Gastroesophageal sphincter (tissue), 4 donors: ENCODE results near the gene CEP104. TPM values are rescaled to one million over a fixed set of nuclear protein-coding genes. Genes with fewer than 3 reads are reported as not detected.

Experiments
- ATAC-seq: fragments of 150-250 bp; one replicate; pipeline ENCODE4 v1.9.1; 2016; ENCODE audit warnings: mild to moderate bottlenecking, moderate library complexity
- H3K27ac ChIP-seq, 4 donors: fragments of 200-600 bp; sonication (generic) in 3 of 4; 1 replicate in 3 of 4; 2 replicates in 1 of 4; pipeline ENCODE4 v1.5.1; 2016 to 2019
- H3K27me3 ChIP-seq: fragments of 200-600 bp; sonication (generic); one replicate; pipeline ENCODE4 v1.5.1; 2019
- H3K36me3 ChIP-seq, 2 donors: fragments of 200-600 bp; sonication (generic); one replicate each; pipeline ENCODE4 v1.5.1; 2019; ENCODE audit warnings: control low read depth in 1 of 2
- H3K4me1 ChIP-seq, 3 donors: fragments of 200-600 bp; sonication (generic); 1 replicate in 2 of 3; 2 replicates in 1 of 3; pipeline ENCODE4 v1.5.1; 2016 to 2019; ENCODE audit warnings: control low read depth in 2 of 3
- H3K4me3 ChIP-seq, 2 donors: fragments of 200-600 bp; sonication (generic); one replicate each; pipeline ENCODE4 v1.5.1; 2019; ENCODE audit warnings: mild to moderate bottlenecking in 1 of 2, moderate library complexity in 1 of 2
- H3K9me3 ChIP-seq, 3 donors: fragments of 200-600 bp; sonication (generic); one replicate each; pipeline ENCODE4 v1.5.1; 2017 to 2019; ENCODE audit warnings: control low read depth in 2 of 3
- CTCF ChIP-seq, 4 experiments: fragments of 200-600 bp in 2 of 4; fragments of 450-650 bp in 2 of 4; sonication (generic) in 1 of 4; IDR thresholded peaks; one replicate each; pipeline ENCODE4 v1.5.1; 2017 to 2019; ENCODE audit warnings: antibody characterized with exemption in 4 of 4, mild to moderate bottlenecking in 2 of 4, moderate library complexity in 2 of 4
- EP300 ChIP-seq: sonication (generic); formaldehyde crosslinking; IDR thresholded peaks from one replicate; pipeline ENCODE4 v1.6.1; 2017; ENCODE audit warnings: antibody characterized with exemption, mild to moderate bottlenecking
- POLR2A ChIP-seq, 2 donors: fragments of 450-650 bp; IDR thresholded peaks; one replicate each; pipeline ENCODE4 v1.6.1; 2017; ENCODE audit warnings: antibody characterized with exemption in 2 of 2, mild to moderate bottlenecking in 2 of 2, moderate library complexity in 1 of 2
- POLR2AphosphoS5 ChIP-seq: sonication (generic); formaldehyde crosslinking; IDR thresholded peaks from one replicate; pipeline ENCODE4 v1.6.1; 2017; ENCODE audit warnings: antibody characterized with exemption
- WGBS, 2 donors: methylation state at CpG; one replicate each; pipeline ENCODE4 v1.1.5; 2018; ENCODE audit warnings: low coverage in 1 of 2; 5-methylcytosine and 5-hydroxymethylcytosine counted together
- total RNA-seq, 4 donors: library from RNA; depleted of rRNA; stranded (reverse); fragments of >200 nt; gene quantifications; one replicate each; pipeline ENCODE4 v1.1.0, GENCODE V29; 2016

CEP104 gene
- total RNA-seq, 4 donors from 2014 or later = 29.3 to 78.2 (median 41.8) TPM

- no peak for TF ChIP-seq EP300
- TF ChIP-seq POLR2AphosphoS5 = no peak
- TF ChIP-seq POLR2A (IDR thresholded peaks at IDR 0.05) = no peak
- no peak for TF ChIP-seq CTCF (IDR thresholded peaks at IDR 0.05)
- ATAC-seq = no peak
- whole genome bisulfite sequencing, 2 donors = 93% methylated on average over 3 to 4 of the region's 4 CpGs
Observed at GRCh38 chr1:3904843-3905185, 47.8 kb upstream of the CEP104 start.

GRCh38 chr1:3904006-3904842 lies 47.2 kb upstream of the CEP104 start:
- Histone ChIP-seq H3K27ac (no peak overlapping the region), H3K27me3 (no peaks in the 10 kb centered on the region), H3K4me1 (peaks cover 0 to 13% (median 5%) of the 10 kb centered on the region in 3 donors), H3K4me3 (no peak overlapping the region), H3K36me3 (no peaks in the 10 kb centered on the region), H3K9me3 (no peaks in the 10 kb centered on the region)
- 72 to 80% methylated on average over 4 to 5 of the region's 24 CpGs for whole genome bisulfite sequencing, 2 donors
- no peak for ATAC-seq
- no peak for TF ChIP-seq CTCF (IDR thresholded peaks at IDR 0.05)

More at GRCh38 chr1:3904843-3905185, 47.8 kb upstream of the CEP104 start:
- peaks cover 0 to 7% (median 3%) of the 10 kb centered on the region in 3 donors for H3K4me1 ChIP-seq
- peaks cover 4% of the 10 kb centered on the region for H3K27me3 ChIP-seq
- no peak overlapping the region for H3K27ac ChIP-seq
- no peaks in the 10 kb centered on the region for H3K36me3 ChIP-seq
- no peak overlapping the region for H3K4me3 ChIP-seq
- no peaks in the 10 kb centered on the region for H3K9me3 ChIP-seq

- ATAC-seq = no peak
- 65 to 79% methylated on average over 6 to 9 of the region's 16 CpGs for WGBS, 2 donors
- no peak for TF ChIP-seq CTCF (IDR thresholded peaks at IDR 0.05)
- TF ChIP-seq POLR2A (IDR thresholded peaks at IDR 0.05) = no peak
- TF ChIP-seq POLR2AphosphoS5 = no peak
- TF ChIP-seq EP300 = no peak
Observed at GRCh38 chr1:3903141-3904005, 46.4 kb upstream of the CEP104 start.

GRCh38 chr1:3902571-3903091 lies 45.6 kb upstream of the CEP104 start:
- H3K9me3 ChIP-seq = peaks cover 0 to 9% (median 0%) of the 10 kb centered on the region in 3 donors
- H3K27me3 ChIP-seq = no peaks in the 10 kb centered on the region
- no peak overlapping the region for H3K4me3 ChIP-seq
- WGBS, 2 donors = 39 to 59% methylated on average over 8 of the region's 10 CpGs
- H3K4me1 ChIP-seq = peaks cover 0 to 15% (median 7%) of the 10 kb centered on the region in 3 donors
- TF ChIP-seq POLR2A (IDR thresholded peaks at IDR 0.05) (no peak), POLR2AphosphoS5 (no peak), EP300 (no peak), CTCF (IDR thresholded peaks at IDR 0.05) (no peak)
- H3K36me3 ChIP-seq = no peaks in the 10 kb centered on the region
- no peak overlapping the region for H3K27ac ChIP-seq
- ATAC-seq = no peak

More at GRCh38 chr1:3903141-3904005, 46.4 kb upstream of the CEP104 start:
- no peaks in the 10 kb centered on the region for H3K27me3 ChIP-seq
- H3K9me3 ChIP-seq = peaks cover 0 to 1% (median 0%) of the 10 kb centered on the region in 3 donors
- no peak overlapping the region for H3K27ac ChIP-seq
- no peaks in the 10 kb centered on the region for H3K36me3 ChIP-seq
- H3K4me3 ChIP-seq = no peak overlapping the region
- peaks cover 0 to 15% (median 7%) of the 10 kb centered on the region in 3 donors for H3K4me1 ChIP-seq
